GM21576 (cell line): ENCODE results near the gene ADTRP.

ENCODE experiments used
- ATAC-seq: cut with Tn5 transposase; IDR thresholded peaks from one replicate; pipeline ENCODE4 v1.9.1; 2021; ENCODE audit warnings: mild to moderate bottlenecking, moderate library complexity; ENCODE audit not compliant: unreplicated experiment

The ADTRP gene

GRCh38 chr6:11778648-11779328, at the start of gene ADTRP:
TSS of gene ADTRP (minus strand) at chr6:11778803. CDS start at chr6:11778759, 44 bp downstream.
- no peak for ATAC-seq

GRCh38 chr6:11826779-11827178, 48.2 kb upstream of the ADTRP start:
- ATAC-seq = no peak

- no peak for ATAC-seq
Observed at GRCh38 chr6:11824986-11825385, 46.4 kb upstream of the ADTRP start.

- no peak for ATAC-seq
Observed at GRCh38 chr6:11822346-11822745, 43.7 kb upstream of the ADTRP start.

GRCh38 chr6:11821781-11822180, 43.2 kb upstream of the ADTRP start:
- ATAC-seq = no peak

GRCh38 chr6:11820821-11821220, 42.2 kb upstream of the ADTRP start:
- ATAC-seq = no peak

GRCh38 chr6:11819486-11819885, 40.9 kb upstream of the ADTRP start:
- ATAC-seq = no peak

GRCh38 chr6:11815231-11815630, 36.6 kb upstream of the ADTRP start:
- ATAC-seq = no peak

GRCh38 chr6:11814819-11815218, 36.2 kb upstream of the ADTRP start:
- ATAC-seq = no peak

GRCh38 chr6:11814106-11814505, 35.5 kb upstream of the ADTRP start:
- no peak for ATAC-seq

- ATAC-seq = no peak
Observed at GRCh38 chr6:11813606-11814005, 35.0 kb upstream of the ADTRP start.

- no peak for ATAC-seq
Observed at GRCh38 chr6:11812951-11813350, 34.3 kb upstream of the ADTRP start.

GRCh38 chr6:11812439-11812838, 33.8 kb upstream of the ADTRP start:
- no peak for ATAC-seq

- no peak for ATAC-seq
Observed at GRCh38 chr6:11811644-11812264, 33.2 kb upstream of the ADTRP start.

- no peak for ATAC-seq
Observed at GRCh38 chr6:11810854-11811643, 32.4 kb upstream of the ADTRP start.

- ATAC-seq = no peak
Observed at GRCh38 chr6:11810039-11810541, 31.5 kb upstream of the ADTRP start.

GRCh38 chr6:11808054-11808453, 29.5 kb upstream of the ADTRP start:
- no peak for ATAC-seq

- ATAC-seq = no peak
Observed at GRCh38 chr6:11806561-11807317, 28.1 kb upstream of the ADTRP start.

- ATAC-seq = no peak
Observed at GRCh38 chr6:11805259-11806053, 26.9 kb upstream of the ADTRP start.

GRCh38 chr6:11804701-11805100, 26.1 kb upstream of the ADTRP start:
- no peak for ATAC-seq
